Measurements from ENCODE around the gene KRTAP5-7.
"Not testable (repeated sequence)": the region's sequence is repeated elsewhere in the genome, so short reads cannot be mapped to it uniquely, and the experiment has no call there.

Gene KRTAP5-7

DNA sequence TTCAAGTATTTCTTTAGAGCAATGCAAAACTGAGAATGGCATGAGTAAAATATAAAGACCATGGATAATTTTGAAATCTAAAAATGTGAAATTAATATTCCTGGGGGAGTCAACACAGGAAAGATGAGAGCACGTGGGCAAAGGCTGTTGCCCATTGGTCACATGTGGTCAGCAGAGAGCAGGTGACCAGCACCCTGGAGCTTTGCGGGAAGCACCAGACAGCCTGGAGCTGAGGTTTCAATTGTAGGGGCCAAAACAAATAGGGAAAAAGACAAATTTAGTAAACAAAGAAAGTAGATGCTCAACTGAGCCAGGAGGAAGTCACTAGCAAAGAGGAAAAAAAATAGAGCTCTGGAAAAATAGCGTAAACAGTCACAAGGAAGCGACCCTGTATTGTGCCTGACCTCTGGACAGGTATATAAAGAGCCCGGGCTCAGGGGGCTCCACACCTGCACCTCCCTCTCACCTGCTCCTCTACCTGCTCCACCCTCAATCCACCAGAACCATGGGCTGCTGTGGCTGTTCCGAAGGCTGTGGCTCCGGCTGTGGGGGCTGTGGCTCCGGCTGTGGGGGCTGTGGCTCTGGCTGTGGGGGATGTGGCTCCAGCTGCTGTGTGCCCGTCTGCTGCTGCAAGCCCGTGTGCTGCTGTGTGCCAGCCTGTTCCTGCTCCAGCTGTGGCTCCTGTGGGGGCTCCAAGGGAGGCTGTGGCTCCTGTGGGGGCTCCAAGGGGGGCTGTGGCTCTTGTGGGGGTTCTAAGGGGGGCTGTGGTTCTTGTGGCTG, at the start of gene KRTAP5-7:
TSS of gene KRTAP5-7 (plus strand) at position 472 of the 780 bp plus-strand sequence. CDS start at position 506, 34 bp downstream.
- not testable (repeated sequence) for DNase-seq

- no peak for DNase-seq
These were observed 49.2 kb upstream of the KRTAP5-7 start for GRCh38 chr11:71477641-71478527.

GRCh38 chr11:71478528-71478840, 48.6 kb upstream of the KRTAP5-7 start:
- DNase-seq = no peak

GRCh38 chr11:71481101-71481960, 45.7 kb upstream of the KRTAP5-7 start:
- DNase-seq = no peak

DNA sequence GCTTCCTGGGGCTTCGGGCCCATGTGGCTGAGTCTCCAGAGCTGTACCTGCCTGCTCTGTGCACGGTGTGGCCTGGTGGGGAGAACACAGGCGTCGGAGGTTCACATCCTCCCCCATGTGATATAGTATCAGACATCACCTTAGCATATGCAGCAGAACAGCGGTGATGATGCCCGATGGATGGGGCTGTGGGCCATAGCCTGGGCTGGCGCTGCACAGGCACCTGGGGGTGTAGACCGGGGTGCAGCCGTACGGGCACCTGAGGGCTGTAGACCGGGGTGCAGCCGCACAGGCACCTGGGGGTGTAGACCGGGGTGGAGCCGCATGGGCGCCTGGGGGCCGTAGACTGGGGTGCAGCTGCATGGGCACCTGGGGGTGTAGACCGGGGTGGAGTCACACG, 44.9 kb upstream of the KRTAP5-7 start:
- no peak for DNase-seq

GRCh38 chr11:71482746-71483364, 44.2 kb upstream of the KRTAP5-7 start:
- DNase-seq = no peak

GRCh38 chr11:71483692-71484091, 43.4 kb upstream of the KRTAP5-7 start:
- no peak for DNase-seq

DNA sequence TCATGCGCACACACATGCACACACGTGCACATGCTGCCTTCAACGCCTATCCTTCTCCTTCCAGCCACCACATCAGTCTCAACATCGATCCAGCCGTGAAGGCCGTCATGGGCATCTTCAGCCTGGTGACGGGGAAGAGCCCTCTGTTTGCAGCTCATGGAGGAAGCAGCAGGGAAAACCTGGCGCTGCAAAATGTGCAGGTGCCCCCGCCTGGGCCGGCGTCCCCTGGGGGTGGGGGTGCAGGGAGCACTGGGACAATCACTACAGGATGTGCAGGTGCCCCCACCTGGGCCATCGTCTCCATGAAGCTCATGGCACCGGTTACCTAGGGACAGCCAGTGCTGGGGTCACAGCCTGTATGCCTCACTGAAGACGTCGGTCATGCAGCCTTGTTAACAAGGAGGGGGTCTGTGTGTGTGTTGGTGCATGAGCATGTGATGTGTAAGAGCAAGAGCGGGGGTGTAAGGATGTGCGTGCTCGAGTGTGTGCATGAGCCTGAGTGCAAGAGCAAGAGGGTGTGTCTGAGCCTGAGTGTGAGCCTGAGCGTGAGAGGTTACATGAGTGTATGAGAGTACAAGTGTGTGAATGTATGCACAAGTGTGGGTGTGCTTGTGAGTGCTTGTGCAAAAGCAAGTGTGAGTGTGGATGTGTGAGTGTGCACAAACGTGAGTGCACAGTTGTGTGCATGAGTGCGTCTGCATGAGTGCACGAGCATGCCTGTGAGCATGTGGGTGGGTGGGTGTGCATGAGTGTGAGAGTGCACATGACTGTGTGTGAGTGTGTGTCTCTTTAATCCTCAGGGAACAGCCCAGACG, 42.6 kb upstream of the KRTAP5-7 start:
- DNase-seq = no peak

DNA sequence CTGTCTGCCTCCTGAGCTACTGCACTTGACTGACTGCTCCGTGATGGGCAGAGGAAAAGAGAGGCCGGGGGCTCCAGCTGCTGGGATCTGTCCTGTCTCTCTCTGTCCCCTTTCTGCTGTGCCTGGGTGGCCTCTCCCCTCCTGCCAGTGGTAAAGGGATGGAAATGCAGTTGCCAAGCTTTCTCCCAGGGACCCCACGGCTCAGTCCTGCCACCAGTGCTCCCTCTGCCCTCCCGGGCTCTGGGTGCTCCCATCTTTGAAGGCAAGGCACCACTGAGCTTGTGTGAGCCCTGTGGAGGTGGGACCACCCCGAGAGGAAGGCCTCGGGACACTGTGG, 42.0 kb upstream of the KRTAP5-7 start:
- DNase-seq = no peak

- no peak for DNase-seq
These were observed 41.6 kb upstream of the KRTAP5-7 start for GRCh38 chr11:71485466-71485865.

DNA sequence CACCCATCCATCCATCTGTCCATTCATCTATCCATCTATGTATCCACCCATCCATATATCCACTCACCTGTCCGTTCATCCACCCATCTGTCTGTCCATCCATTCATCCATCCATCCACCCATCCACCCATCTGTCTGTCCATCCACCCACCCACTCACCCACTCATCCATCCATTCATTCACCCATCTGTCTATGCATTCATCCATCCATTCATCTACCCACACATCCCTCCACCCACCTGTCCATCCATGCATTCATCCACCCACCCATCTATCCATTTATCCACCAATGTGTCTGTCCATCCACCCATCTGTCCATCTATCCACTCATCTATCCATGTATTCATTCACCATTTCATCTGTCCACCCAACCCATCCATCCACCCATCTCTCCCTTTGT, 40.7 kb upstream of the KRTAP5-7 start:
- no peak for DNase-seq

DNA sequence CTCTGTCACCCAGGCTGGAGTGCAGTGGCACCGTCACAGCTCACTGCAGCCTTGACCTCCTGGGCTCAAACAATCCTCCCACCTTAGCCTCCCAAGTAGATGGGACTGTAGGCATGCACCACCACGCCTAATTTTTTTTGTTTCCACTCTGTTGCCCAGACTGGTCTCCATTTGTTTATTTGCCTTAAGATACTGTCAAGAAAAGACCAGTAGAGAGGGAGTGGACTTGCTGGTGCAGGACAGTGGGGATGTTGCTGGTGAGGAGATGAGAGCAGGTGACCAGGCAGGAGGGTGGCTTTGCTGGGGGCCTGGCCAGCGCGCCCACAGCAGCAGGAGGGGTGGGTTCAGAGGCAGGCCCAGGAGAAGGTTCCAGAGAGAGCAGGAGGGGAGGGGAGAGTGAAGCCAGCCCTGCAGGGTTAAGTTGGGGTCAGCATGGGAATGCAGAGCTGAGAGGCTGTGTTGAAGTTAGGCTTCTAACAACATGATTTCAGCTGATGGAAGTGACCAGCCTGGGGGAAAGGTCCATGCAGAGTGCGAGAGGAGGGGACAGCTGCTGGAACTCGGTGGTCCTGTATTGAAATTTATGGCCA, 38.3 kb upstream of the KRTAP5-7 start:
- no peak for DNase-seq

- DNase-seq = peak; percentile 79
These were observed 37.6 kb upstream of the KRTAP5-7 start for GRCh38 chr11:71489311-71490043.

DNA sequence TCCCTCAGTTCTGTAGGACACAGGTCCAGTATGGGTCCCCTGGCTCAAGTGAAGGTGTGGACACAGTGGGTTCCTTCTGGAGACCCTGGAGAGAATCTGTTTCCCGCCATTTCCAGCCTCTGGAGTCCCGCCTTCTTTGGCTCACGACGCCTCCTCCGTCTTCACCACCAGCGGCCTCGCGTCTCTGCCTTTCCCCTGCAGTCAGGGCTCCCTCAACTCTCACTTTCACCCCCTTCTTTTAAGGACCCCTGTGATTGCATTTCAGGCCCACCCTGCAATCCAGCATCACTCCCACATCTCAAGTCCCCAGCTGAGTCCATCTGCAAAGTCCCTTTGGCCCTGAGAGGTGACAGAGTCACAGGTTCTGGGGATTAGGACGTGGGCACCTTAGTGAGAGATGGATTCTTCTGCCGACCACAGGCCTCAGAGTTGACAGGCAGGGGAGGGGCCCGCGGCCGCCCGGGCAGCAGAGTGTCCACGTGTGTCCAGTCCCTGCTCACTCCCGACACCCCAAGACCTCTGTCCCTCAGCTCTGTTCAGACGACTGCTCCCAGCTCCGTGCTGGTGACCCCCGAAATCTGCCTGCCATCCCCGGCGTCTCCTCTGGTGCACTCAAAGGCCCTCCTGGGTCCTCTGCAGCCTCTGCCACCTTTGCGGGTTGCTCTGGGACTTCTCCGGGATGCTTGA, 36.9 kb upstream of the KRTAP5-7 start:
- DNase-seq = peak; percentile 44

DNA sequence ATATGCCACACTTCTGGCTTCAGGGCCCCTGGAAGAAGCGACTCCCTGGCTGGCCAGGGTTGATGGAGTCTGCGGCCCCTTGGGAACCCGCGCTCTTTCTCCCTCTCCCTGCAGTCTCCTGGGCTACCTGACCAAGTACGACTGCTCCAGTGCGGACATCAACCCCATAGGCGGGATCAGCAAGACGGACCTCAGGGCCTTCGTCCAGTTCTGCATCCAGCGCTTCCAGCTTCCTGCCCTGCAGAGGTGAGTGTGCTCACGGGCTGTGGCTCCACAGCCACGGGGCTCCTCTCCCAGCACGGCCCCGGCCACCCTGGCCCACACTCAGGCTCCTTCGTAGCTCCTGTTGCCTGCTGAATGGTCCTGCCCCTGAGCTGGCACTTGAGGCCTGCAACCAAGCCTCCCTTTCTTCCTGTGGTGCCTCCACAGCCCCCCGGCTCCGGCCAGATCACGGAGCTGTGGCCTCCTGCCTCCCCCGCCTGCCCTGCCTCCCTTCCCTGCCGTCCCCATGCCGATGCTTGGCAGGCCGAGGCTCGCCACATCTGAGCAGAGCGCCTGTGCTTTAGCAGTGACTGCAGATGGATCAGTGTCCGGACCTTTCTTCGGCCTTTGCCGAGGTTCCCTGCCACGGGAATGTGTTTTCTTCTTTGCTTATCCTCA, 36.2 kb upstream of the KRTAP5-7 start:
- DNase-seq = peak; percentile 43

DNA sequence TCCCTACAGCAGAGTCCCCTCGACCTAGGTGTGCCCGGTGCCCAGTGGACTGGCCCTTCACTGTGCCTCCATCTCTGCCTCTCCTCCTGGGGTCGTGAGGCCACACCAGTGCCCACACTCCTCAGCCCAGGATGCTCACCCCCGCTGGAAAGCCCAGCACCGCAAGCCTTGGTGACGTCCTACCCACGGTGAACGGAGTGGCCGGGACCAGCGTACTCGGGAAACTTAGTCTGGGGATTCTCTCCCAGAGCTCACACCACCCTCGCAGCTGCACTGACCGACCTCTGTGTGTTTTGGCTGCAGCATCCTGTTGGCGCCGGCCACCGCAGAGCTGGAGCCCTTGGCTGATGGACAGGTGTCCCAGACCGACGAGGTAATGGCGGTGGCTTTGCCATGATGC, 35.5 kb upstream of the KRTAP5-7 start:
- DNase-seq = peak; percentile 37

DNA sequence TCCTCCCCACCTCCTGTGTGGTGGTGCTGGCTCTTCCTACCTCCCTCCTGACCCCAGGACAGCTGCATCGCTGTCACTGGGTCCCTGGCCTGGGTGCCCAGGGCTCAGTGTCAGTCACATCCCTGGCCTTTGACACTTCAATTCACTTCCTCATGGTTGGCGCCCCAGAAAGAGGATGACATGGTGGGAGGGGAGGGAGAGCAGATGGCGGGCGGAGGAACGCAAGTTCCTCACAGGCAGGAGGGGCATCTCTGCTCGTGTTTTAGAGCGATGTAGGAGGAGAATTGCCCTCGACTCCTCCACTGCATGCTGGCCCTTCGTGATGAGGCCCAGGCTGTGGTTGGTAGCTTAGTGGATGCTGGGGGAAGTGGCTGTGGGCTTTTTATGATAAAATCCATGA, 35.1 kb upstream of the KRTAP5-7 start:
- peak; percentile 15 for DNase-seq

DNA sequence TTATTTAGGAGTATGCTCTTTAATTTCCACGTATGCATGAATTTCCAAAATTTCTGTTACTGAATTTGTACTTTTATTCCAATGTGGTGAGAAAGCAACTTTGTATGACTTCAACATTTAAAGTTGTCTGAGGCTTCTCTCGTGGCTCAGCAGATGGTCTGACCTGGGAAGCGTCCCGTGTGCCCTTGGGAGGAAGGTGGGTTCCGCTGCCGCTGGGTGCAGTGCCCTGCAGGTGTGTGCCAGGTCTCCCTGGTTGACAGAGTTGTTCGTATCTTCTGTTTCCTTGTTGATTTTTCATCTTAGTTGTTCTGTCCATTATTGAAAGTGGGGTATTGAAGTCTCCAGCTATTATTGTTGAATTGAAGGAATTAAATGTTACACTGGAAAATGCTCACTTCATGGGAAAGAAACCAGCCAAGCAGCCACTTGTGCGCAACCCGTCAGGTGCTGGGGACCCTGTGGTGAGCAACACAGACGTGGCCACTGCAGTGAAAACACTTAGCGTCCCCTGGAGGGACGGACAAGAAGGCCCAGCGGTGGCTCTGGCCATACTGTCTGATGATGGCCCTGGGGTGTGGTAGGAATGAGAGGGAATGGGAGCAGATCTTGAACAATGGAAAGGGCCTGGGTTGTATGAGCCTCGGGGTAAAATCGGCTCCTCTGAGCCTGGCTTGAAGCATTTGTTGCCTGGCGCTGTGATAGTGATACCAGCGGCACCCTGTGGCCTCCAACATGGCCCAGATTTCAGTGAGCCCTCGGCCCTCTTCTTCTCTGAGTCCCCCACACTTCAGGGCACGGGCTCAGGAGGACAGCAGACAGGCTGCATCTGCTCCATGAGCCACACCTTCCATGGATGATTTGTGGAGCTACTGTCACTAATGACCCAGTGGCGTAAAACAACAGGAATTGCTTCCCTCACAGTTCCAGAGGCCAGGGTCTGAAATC, 31.5 kb upstream of the KRTAP5-7 start:
- DNase-seq = peak; percentile 23

Data from activated CD8-positive, alpha-beta memory T cell treated with anti-CD3 and anti-CD28 coated beads, Interleukin-2, amount 50 U/mL, for 48 hours (primary cell).